HG03354 (cell line): Measurements from ENCODE around the gene ZNF618.

Source experiments
- ATAC-seq: cut with Tn5 transposase; IDR thresholded peaks from one replicate; pipeline ENCODE4 v1.9.1; 2021; ENCODE audit warnings: mild to moderate bottlenecking; ENCODE audit not compliant: unreplicated experiment, poor library complexity, severe bottlenecking

Gene ZNF618

GRCh38 chr9:113973963-113974413 is 97.9 kb downstream of the ZNF618 start:
- no peak for ATAC-seq

- ATAC-seq, result no peak
Observed at GRCh38 chr9:113976915-113977314, 100.8 kb downstream of the ZNF618 start.

- ATAC-seq, result no peak
Observed at GRCh38 chr9:113978725-113979342, 102.7 kb downstream of the ZNF618 start.

GRCh38 chr9:113979343-113980127 is 103.4 kb downstream of the ZNF618 start:
- ATAC-seq, result no peak

GRCh38 chr9:113984639-113985380 is 108.7 kb downstream of the ZNF618 start:
- no peak for ATAC-seq

- no peak for ATAC-seq
Observed at GRCh38 chr9:113985968-113986585, 110.0 kb downstream of the ZNF618 start.

GRCh38 chr9:113986931-113987330 is 110.8 kb downstream of the ZNF618 start:
- no peak for ATAC-seq

- ATAC-seq, result no peak
Observed at GRCh38 chr9:113987526-113987925, 111.4 kb downstream of the ZNF618 start.

- no peak for ATAC-seq
Observed at GRCh38 chr9:113988385-113989016, 112.4 kb downstream of the ZNF618 start.

- ATAC-seq, result no peak
Observed at GRCh38 chr9:113989017-113989713, 113.1 kb downstream of the ZNF618 start.

- ATAC-seq, result no peak
Observed at GRCh38 chr9:113989714-113990569, 113.8 kb downstream of the ZNF618 start.

- ATAC-seq, result no peak
Observed at GRCh38 chr9:113990570-113990907, 114.4 kb downstream of the ZNF618 start.

GRCh38 chr9:113990975-113991471 is 114.9 kb downstream of the ZNF618 start:
- no peak for ATAC-seq

- no peak for ATAC-seq
Observed at GRCh38 chr9:113991714-113992113, 115.6 kb downstream of the ZNF618 start.

- ATAC-seq, result no peak
Observed at GRCh38 chr9:113992276-113992951, 116.3 kb downstream of the ZNF618 start.

- no peak for ATAC-seq
Observed at GRCh38 chr9:113992994-113993393, 116.9 kb downstream of the ZNF618 start.

- no peak for ATAC-seq
Observed at GRCh38 chr9:113993838-113994540, 117.9 kb downstream of the ZNF618 start.
